Measurements from ENCODE around the gene P3H1.
A peak's percentile ranks its signal among the peaks of the same experiment; 100 is the strongest.
"Not testable (repeated sequence)": the region's sequence is repeated elsewhere in the genome, so short reads cannot be mapped to it uniquely, and the experiment has no call there.

The P3H1 gene, protein sequence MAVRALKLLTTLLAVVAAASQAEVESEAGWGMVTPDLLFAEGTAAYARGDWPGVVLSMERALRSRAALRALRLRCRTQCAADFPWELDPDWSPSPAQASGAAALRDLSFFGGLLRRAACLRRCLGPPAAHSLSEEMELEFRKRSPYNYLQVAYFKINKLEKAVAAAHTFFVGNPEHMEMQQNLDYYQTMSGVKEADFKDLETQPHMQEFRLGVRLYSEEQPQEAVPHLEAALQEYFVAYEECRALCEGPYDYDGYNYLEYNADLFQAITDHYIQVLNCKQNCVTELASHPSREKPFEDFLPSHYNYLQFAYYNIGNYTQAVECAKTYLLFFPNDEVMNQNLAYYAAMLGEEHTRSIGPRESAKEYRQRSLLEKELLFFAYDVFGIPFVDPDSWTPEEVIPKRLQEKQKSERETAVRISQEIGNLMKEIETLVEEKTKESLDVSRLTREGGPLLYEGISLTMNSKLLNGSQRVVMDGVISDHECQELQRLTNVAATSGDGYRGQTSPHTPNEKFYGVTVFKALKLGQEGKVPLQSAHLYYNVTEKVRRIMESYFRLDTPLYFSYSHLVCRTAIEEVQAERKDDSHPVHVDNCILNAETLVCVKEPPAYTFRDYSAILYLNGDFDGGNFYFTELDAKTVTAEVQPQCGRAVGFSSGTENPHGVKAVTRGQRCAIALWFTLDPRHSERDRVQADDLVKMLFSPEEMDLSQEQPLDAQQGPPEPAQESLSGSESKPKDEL

GRCh38 chr1:42766741-42767509, at the start of gene P3H1, which contains the start of gene C1orf50:
TSS of gene P3H1 (minus strand) at chr1:42767028. CDS start at chr1:42766971, 57 bp downstream.
TSS of gene C1orf50 (plus strand) at chr1:42767249. CDS start at chr1:42767312, 63 bp downstream.
- peak; percentile 99 for DNase-seq

GRCh38 chr1:42815941-42816584, 49.2 kb upstream of the P3H1 start:
- no peak for DNase-seq

DNA sequence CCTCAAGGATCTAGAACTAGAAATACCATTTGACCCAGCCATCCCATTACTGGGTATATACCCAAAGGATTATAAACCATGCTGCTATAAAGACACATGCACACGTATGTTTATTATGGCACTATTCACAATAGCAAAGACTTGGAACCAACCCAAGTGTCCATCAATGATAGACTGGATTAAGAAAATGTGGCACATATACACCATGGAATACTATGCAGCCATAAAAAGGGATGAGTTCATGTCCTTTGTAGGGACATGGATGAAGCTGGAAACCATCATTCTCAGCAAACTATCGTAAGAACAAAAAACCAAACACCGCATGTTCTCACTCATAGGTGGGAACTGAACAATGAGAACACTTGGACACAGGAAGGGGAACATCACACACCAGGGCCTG, 48.0 kb upstream of the P3H1 start:
- not testable (repeated sequence) for DNase-seq

GRCh38 chr1:42807056-42807668, 40.3 kb upstream of the P3H1 start:
- DNase-seq = no peak

GRCh38 chr1:42806593-42806992, 39.8 kb upstream of the P3H1 start:
- no peak for DNase-seq

DNA sequence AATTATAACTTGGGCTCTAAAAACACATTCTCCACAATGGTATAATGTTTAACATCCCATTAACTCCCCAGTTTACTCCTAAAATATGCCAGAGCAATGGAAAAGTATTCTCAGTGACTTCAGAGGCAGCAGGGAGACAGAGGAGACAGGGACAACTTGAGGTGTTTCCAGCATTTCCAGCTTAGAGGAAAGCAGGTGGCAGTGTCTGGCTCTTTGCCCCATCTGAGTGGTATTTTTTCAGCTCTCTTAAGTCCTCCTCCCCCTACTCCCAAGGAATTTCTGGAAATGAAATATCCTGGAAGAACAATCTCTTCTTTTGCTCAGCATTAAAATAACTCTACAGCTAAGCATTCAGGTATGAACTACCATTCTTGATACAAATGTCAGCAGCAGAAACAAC, 39.3 kb upstream of the P3H1 start:
- DNase-seq = no peak

GRCh38 chr1:42801832-42802473, 35.1 kb upstream of the P3H1 start:
- no peak for DNase-seq

- DNase-seq = no peak
These were observed 31.2 kb upstream of the P3H1 start for GRCh38 chr1:42797979-42798378.

DNA sequence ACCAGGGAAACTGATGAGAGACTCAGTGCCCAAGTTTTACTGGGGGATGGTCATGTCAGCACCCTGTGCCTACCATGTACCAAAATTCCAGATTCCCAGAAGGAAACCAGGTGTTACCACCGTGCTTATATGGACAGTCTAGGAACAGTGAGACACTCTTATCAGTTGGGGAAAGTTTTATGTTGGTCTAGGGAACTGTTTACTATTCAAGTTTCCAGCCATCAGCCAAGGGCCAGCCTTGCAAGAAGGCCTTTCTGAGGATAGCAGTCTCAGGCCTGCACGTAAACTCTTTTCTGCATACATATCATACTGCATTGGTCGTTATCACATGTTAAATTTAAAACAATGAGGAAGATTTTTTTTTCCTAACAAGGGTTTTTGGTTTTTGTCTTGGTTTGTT, 30.6 kb upstream of the P3H1 start:
- no peak for DNase-seq

GRCh38 chr1:42793824-42794223, 27.0 kb upstream of the P3H1 start:
- no peak for DNase-seq

GRCh38 chr1:42788021-42788420, 21.2 kb upstream of the P3H1 start:
- DNase-seq = no peak

- DNase-seq = no peak
These were observed 19.3 kb upstream of the P3H1 start for GRCh38 chr1:42786097-42786496.

DNA sequence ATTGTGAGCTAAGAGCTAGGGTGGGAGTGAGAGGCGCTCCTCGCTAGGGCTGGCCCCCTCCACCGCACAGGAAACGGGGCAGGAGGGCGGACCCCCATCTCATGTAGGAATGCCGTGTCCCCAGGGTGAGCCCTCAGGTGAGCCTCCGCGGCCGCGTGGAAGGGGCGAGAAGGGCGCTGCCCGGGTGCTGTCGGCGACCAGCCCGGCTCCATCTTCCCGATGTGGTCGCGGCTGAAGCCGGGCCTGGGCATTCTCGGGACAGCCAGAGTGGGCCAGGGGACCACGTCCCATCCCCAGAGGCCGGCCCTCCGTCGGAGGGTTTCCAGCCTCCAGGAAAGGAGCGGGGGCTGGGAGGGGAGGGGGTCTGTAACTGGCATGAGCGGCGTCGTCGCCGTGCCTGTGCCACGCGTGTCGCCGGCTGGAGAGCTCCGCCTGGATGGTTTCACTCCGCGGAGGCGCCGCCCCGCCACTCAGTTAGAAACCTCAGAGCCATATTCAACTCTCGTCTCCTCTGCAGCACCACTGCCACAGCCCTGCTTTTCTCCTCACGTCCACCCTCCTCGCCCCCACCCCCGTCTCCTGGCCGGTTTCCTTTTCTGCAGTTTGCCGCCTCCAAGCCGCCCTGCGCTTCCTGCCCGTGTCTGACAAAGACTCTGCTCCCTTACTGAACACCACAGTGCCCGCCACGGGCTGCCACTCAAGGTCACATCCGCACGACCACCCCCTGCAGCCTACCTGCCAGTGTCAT, 18.3 kb upstream of the P3H1 start, which contains the start of gene TMEM269:
Gene TMEM269 (plus strand): TSS at position 46 of the 748 bp plus-strand sequence. CDS start 4,903 bp downstream, outside the sequence.
- DNase-seq = no peak

GRCh38 chr1:42784547-42784945, 17.7 kb upstream of the P3H1 start:
- no peak for DNase-seq

DNA sequence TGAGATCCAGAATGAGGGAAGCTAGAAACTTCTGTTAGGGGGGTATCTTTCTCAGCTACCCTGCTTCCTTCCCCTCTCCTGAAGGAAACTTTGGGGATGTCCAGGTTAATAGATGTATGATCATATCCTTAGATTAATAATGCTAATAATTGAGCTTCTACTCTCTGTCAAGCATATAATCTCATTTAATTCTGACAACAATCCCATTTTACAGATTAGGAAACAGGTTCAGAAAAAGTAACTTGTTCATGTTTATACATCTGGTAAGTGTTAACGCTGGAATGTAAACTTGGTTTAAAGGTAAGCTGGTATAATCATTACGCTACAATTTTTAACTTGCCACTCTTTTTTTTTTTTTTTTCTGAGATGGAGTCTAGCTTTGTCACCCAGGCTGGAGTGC, 16.3 kb upstream of the P3H1 start:
- no peak for DNase-seq

GRCh38 chr1:42780176-42780575, 13.3 kb upstream of the P3H1 start:
- DNase-seq = no peak

- no peak for DNase-seq
These were observed 12.9 kb upstream of the P3H1 start for GRCh38 chr1:42779725-42780124.

GRCh38 chr1:42777852-42778251, 11.0 kb upstream of the P3H1 start:
- peak; percentile 15 for DNase-seq

- no peak for DNase-seq
These were observed 9.7 kb upstream of the P3H1 start for GRCh38 chr1:42776502-42776901.

DNA sequence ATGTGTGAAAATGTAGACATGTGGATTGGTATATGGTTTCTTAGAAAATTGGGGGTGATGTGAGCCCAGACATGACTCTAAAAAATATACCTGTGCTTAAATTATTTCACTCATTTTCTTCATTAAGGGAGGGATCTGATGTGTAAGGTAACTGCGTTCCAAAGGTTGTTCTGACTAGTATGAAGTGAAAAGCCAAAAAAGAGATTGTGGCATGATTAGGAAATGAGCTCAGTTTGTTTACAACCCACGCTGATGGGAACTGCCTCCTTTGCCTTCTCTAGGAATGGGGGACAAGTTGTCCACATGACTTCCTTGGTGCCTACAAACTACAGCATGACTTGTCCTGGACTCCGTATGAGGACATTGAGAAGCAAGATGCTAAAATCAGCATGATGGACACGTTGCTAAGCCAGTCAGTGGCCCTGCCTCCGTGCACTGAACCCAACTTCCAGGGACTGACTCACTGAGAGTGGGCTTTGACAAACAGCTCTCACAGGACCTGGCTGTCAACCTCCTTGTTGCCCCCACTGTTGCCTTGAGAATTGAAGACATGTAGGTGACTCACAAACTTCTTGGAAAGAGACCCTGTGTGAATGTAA, 8.2 kb upstream of the P3H1 start:
- no peak for DNase-seq

GRCh38 chr1:42773420-42773819, 6.6 kb upstream of the P3H1 start:
- no peak for DNase-seq

Measured in NCI-H2029 treated with DMSO at 0.1 percent for 48 hours (cell line).